Measurements from ENCODE around the gene UQCC3.
"Not testable (repeated sequence)": the region's sequence is repeated elsewhere in the genome, so short reads cannot be mapped to it uniquely, and the experiment has no call there.

UQCC3 gene

DNA sequence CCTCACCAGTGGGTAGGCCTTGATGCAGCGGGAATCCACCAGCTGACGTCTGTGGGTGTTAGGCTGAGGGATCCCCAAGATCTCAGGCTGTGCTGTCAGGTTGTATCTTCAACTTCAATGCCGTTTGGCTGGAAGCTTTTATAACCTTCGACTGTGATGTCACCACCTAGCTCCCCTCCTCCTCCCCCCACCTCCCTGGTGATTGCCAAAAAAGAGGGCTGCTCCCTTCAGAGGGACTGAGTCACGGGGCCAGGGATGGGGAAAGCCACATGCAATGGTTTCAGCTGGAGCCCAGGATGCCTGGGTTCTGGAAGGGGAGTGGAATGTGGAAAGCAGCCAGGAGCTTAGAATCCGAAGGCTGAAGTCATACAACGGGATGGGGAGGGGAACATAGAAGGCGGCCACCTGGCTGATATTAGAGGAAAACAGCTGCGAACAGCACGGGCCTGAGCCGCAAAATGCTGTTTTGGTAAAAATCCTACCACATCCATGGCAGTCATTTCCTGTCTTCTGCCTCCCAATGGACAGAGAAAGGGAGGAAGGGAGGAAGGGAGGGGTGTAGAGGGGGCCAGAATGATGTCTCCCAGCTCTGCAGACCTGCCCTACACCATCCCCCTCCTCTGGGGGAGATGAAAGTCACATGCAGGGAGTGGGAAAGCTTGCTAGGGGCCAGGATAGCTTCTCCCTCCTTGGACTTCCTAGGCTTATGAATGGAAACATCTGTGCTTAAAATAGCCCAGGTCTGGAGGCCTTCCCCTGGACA lies 18.1 kb downstream of the UQCC3 start, which contains the start of gene LRRN4CL:
TSS of gene LRRN4CL (minus strand) at position 110 of the 763 bp plus-strand sequence. CDS start 1,022 bp downstream, outside the sequence.
- Mint-ChIP-seq H3K27ac (ENCODE audit: low read depth) (no peak within 1 kb of the TSS), H3K27me3 (no peaks in the 10 kb centered on the region), H3K36me3 (ENCODE audit: insufficient read depth) (peaks cover 4% of the 10 kb centered on the region), H3K4me1 (peaks cover 3% of the 10 kb centered on the region), H3K4me3 (no peak within 1 kb of the TSS), H3K9me3 (no peaks in the 10 kb centered on the region)
- DNase-seq (ENCODE audit: low spot score in 2 of 2) (no peak), ATAC-seq (replicated peaks; ENCODE audit: extremely low read depth, poor library complexity, severe bottlenecking) (no peak)

DNA sequence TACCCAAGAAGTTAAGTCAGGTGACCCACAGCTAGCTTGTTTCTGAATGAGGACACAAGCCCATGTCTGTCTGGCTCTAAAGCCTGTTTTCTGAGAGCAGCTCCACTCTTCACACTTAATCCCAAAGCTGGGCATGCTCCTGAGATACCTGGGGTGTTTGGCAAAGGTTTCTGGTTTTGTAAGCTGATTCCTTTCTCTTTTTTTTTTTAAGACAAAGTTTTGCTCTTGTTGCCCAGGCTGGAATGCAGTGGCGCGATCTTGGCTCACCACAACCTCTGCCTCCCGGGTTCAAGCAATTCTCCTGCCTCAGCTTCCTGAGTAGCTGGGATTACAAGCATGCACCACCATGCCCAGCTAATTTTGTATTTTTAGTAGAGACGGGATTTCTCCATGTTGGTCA lies 22.2 kb downstream of the UQCC3 start:
- DNase-seq (ENCODE audit: low spot score in 2 of 2); H3K27ac Mint-ChIP-seq (ENCODE audit: low read depth); H3K4me1 Mint-ChIP-seq; ATAC-seq (replicated peaks; ENCODE audit: extremely low read depth, poor library complexity, severe bottlenecking); H3K9me3 Mint-ChIP-seq; H3K36me3 Mint-ChIP-seq (ENCODE audit: insufficient read depth); H3K27me3 Mint-ChIP-seq; H3K4me3 Mint-ChIP-seq: not testable (repeated sequence)

- no peaks in the 10 kb centered on the region for H3K27me3 Mint-ChIP-seq
- no peaks in the 10 kb centered on the region for H3K9me3 Mint-ChIP-seq
- H3K4me1 Mint-ChIP-seq: peaks cover 9% of the 10 kb centered on the region
- ATAC-seq (replicated peaks; ENCODE audit: extremely low read depth, poor library complexity, severe bottlenecking): peak; percentile 72
- H3K27ac Mint-ChIP-seq (ENCODE audit: low read depth): peak overlapping the region; percentile 29
- H3K4me3 Mint-ChIP-seq: no peak overlapping the region
- H3K36me3 Mint-ChIP-seq (ENCODE audit: insufficient read depth): peaks cover 2% of the 10 kb centered on the region
- peak; percentile 57 to 74 for DNase-seq (ENCODE audit: low spot score in 2 of 2)
These were observed 23.1 kb downstream of the UQCC3 start for GRCh38 chr11:62694455-62695167.

- Mint-ChIP-seq H3K4me1 (peaks cover 21% of the 10 kb centered on the region), H3K27ac (ENCODE audit: low read depth) (peak overlapping the region; percentile 58), H3K27me3 (no peaks in the 10 kb centered on the region), H3K36me3 (ENCODE audit: insufficient read depth) (peaks cover 7% of the 10 kb centered on the region), H3K9me3 (no peaks in the 10 kb centered on the region), H3K4me3 (no peak overlapping the region)
- ATAC-seq (replicated peaks; ENCODE audit: extremely low read depth, poor library complexity, severe bottlenecking) (no peak), DNase-seq (ENCODE audit: low spot score in 2 of 2) (no peak)
These were observed 30.8 kb downstream of the UQCC3 start for GRCh38 chr11:62702246-62702645.

GRCh38 chr11:62703921-62704320 lies 32.4 kb downstream of the UQCC3 start:
- not testable (repeated sequence) for DNase-seq (ENCODE audit: low spot score in 2 of 2); H3K27me3 Mint-ChIP-seq; H3K9me3 Mint-ChIP-seq; H3K36me3 Mint-ChIP-seq (ENCODE audit: insufficient read depth); ATAC-seq (replicated peaks; ENCODE audit: extremely low read depth, poor library complexity, severe bottlenecking); H3K4me3 Mint-ChIP-seq; H3K27ac Mint-ChIP-seq (ENCODE audit: low read depth)
- H3K4me1 Mint-ChIP-seq: peaks cover 33% of the 10 kb centered on the region

GRCh38 chr11:62705413-62705812 lies 33.9 kb downstream of the UQCC3 start:
- peak overlapping the region; percentile 91 for H3K27ac Mint-ChIP-seq (ENCODE audit: low read depth)
- H3K4me1 Mint-ChIP-seq: peaks cover 45% of the 10 kb centered on the region
- H3K27me3 Mint-ChIP-seq: no peaks in the 10 kb centered on the region
- H3K36me3 Mint-ChIP-seq (ENCODE audit: insufficient read depth): peaks cover 17% of the 10 kb centered on the region
- H3K9me3 Mint-ChIP-seq: no peaks in the 10 kb centered on the region
- DNase-seq (ENCODE audit: low spot score in 2 of 2) (no peak), ATAC-seq (replicated peaks; ENCODE audit: extremely low read depth, poor library complexity, severe bottlenecking) (no peak)
- H3K4me3 Mint-ChIP-seq: peak overlapping the region; percentile 88

DNA sequence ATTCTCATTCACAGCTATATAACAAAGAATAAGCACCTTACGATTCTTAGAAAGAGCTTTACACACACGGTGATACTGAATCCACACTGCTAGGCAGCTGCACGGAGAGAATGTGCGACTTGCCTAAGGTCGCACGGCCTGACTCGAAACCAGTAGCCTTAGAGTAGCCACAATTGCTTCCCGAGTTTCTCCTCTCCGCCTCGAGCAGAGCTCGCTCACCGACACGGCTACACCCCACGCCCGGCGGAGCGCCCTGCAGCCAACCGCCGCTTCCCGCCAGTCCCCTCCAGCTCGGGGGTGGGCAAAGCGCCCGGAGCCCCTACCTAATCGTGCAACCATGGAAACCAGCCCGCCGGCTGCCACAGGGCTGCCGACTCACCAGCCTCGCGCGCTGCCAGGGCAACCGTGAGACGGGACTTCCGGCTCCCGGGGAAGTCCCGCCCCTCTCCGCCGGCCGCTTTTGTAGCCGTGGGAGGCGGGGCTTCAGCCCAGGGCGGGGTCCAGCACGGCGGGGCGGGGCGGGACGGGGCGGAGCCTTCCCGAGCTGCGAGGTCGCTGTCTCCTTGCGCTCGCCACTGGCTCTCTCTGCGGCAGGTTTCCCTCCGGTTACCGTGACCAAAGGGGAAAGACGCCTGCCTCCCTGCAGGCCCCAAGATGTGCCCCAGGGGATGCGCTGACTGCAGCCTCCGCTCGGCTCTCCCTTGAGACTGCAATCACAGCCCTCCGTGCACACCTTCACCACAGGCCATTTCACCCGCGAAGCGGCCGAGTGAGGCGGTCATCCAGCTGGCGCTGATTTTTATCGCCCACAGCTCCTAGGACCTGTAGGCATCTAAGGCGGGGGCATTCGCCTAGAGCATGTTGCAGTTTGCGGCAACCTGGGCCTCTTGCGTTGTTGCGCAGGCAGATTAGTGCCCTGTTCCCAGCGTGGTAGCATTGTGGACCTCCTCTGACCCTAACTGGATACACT lies 34.7 kb downstream of the UQCC3 start:
- DNase-seq (ENCODE audit: low spot score in 2 of 2) (peak; percentile 81 to 88), ATAC-seq (replicated peaks; ENCODE audit: extremely low read depth, poor library complexity, severe bottlenecking) (peak; percentile 54)
- Mint-ChIP-seq H3K4me3 (peak overlapping the region; percentile 88), H3K27ac (ENCODE audit: low read depth) (peak overlapping the region; percentile 91), H3K27me3 (no peaks in the 10 kb centered on the region), H3K9me3 (no peaks in the 10 kb centered on the region), H3K36me3 (ENCODE audit: insufficient read depth) (peaks cover 17% of the 10 kb centered on the region), H3K4me1 (peaks cover 45% of the 10 kb centered on the region)

DNA sequence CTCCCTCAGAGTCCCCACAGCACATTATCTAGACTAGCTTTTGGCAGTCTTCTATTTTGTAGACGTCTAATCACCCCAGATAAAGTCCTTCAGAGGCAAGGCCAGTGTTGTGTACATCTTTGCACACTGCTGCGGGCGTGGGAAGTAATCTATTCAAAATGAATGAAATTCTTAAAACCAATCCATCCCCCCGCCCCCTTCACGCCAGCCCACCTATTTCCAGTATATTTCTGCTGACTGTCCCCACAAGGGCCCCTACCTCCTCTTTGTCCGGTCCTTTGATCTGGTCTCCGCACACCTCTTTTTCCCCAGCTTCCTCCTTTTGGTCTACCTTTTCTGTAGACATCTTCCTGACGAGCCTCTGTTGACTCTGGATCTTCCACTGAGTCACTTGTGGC lies 35.4 kb downstream of the UQCC3 start:
- Mint-ChIP-seq H3K36me3 (ENCODE audit: insufficient read depth) (peaks cover 23% of the 10 kb centered on the region), H3K9me3 (no peaks in the 10 kb centered on the region), H3K4me1 (peaks cover 45% of the 10 kb centered on the region), H3K27me3 (no peaks in the 10 kb centered on the region), H3K4me3 (peak overlapping the region; percentile 88), H3K27ac (ENCODE audit: low read depth) (peak overlapping the region; percentile 91)
- ATAC-seq (replicated peaks; ENCODE audit: extremely low read depth, poor library complexity, severe bottlenecking) (no peak), DNase-seq (ENCODE audit: low spot score in 2 of 2) (no peak)

DNA sequence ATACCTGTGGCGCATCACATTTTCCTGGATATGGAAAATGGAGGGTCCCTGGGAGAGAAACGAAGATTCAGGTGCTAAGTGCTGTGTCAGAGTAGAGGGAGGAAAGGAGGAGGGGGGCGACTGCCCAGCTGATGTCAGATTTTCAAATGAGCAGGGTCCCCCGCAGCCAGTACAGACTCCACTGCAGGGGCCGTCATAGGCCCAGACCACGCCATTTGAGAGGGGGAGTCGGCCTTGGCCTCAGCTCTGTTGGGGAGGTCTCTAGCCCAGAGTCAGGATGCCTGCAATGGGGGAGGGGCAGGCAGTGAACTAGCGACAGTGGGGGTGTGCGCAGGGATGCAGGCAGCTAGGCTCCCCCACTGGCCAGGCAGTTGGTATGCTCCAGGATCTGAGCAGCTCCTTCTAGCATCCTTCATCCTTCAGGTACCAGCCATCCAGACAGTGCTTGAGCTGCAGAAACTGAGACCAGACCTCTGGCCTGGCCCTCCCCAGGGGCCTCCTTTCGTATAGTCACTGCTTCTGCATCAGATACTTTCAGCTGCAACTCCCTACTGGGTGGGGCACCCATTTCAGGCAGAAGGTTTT lies 35.9 kb downstream of the UQCC3 start, which contains the start of the genes BSCL2 and GNG3:
TSS of gene BSCL2 (minus strand) at position 148 of the 585 bp plus-strand sequence. CDS start 229 bp downstream, outside the sequence.
TSS of gene GNG3 (plus strand) at position 400 of the 585 bp plus-strand sequence. CDS start 620 bp downstream, outside the sequence.
- ATAC-seq (replicated peaks; ENCODE audit: extremely low read depth, poor library complexity, severe bottlenecking): no peak
- peaks cover 21% of the 10 kb centered on the region for H3K36me3 Mint-ChIP-seq (ENCODE audit: insufficient read depth)
- H3K9me3 Mint-ChIP-seq: no peaks in the 10 kb centered on the region
- peak within 1 kb of the TSS; percentile 90 for H3K4me3 Mint-ChIP-seq
- peak within 1 kb of the TSS; percentile 95 for H3K27ac Mint-ChIP-seq (ENCODE audit: low read depth)
- H3K4me1 Mint-ChIP-seq: peaks cover 45% of the 10 kb centered on the region
- no peaks in the 10 kb centered on the region for H3K27me3 Mint-ChIP-seq
- DNase-seq (ENCODE audit: low spot score in 2 of 2): no peak

DNA sequence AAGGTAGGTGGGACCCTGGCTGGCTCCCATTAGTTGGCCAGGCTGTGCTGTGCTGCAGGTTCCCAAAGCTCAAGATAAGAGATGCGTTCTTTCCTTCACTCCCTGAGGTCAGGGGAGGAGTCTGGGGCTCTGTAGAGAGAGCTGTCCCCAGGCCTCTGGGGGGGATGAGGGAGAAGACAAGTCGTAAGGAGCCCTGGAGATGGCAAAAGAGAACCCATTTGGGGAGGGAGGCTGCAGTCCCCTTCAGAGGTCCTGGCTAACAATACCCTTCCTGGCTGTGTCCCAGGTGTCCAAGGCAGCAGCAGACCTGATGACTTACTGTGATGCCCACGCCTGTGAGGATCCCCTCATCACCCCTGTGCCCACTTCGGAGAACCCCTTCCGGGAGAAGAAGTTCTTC lies 36.9 kb downstream of the UQCC3 start:
- Mint-ChIP-seq H3K36me3 (ENCODE audit: insufficient read depth) (peaks cover 27% of the 10 kb centered on the region), H3K9me3 (no peaks in the 10 kb centered on the region), H3K27ac (ENCODE audit: low read depth) (peak overlapping the region; percentile 95), H3K4me1 (peaks cover 45% of the 10 kb centered on the region), H3K4me3 (peak overlapping the region; percentile 90), H3K27me3 (no peaks in the 10 kb centered on the region)
- ATAC-seq (replicated peaks; ENCODE audit: extremely low read depth, poor library complexity, severe bottlenecking) (no peak), DNase-seq (ENCODE audit: low spot score in 2 of 2) (no peak)

GRCh38 chr11:62708793-62709192 lies 37.3 kb downstream of the UQCC3 start:
- H3K4me1 Mint-ChIP-seq: peaks cover 45% of the 10 kb centered on the region
- no peaks in the 10 kb centered on the region for H3K27me3 Mint-ChIP-seq
- ATAC-seq (replicated peaks; ENCODE audit: extremely low read depth, poor library complexity, severe bottlenecking): peak; percentile 25
- peaks cover 31% of the 10 kb centered on the region for H3K36me3 Mint-ChIP-seq (ENCODE audit: insufficient read depth)
- peak overlapping the region; percentile 90 for H3K4me3 Mint-ChIP-seq
- peak in 1 of 2 donors; percentile 29 for DNase-seq (ENCODE audit: low spot score in 2 of 2)
- peak overlapping the region; percentile 95 for H3K27ac Mint-ChIP-seq (ENCODE audit: low read depth)
- no peaks in the 10 kb centered on the region for H3K9me3 Mint-ChIP-seq
